ENCODE data around the gene CCSER1.

Gene CCSER1

DNA sequence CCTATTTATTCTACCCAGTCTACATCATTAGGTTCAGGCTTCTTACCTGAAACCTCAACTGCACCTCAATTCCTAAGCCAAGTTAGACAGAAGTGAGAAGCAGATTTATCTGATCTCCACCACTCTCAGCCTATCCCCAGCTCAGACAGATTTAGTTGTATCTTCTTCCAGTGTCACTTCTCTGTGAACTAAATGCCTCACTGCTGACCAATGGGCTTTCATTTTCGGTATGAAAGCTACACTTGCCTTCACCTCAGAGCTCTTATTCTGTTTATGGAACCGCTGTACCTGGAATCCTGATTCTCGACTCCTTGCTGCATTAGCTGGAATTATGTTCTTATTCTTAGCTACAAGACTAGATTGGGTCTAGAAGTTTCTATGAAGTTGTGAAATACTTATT lies 833.2 kb downstream of the CCSER1 start:
- H3K27ac ChIP-seq (ENCODE audit: low read length) = no peak overlapping the region
- H3K9me3 ChIP-seq (ENCODE audit: control insufficient read depth in 1 of 2, low read length in 2 of 2) = no peaks in the 10 kb centered on the region
- no peaks in the 10 kb centered on the region for H3K36me3 ChIP-seq (ENCODE audit: control insufficient read depth in 1 of 2, insufficient read depth in 2 of 2, low read length in 2 of 2)
- peaks cover 0 to 4% of the 10 kb centered on the region in 2 donors for H3K4me1 ChIP-seq (ENCODE audit: control insufficient read depth in 1 of 2, insufficient read depth in 2 of 2, low read length in 2 of 2)
- H3K27me3 ChIP-seq (ENCODE audit: low read depth, low read length) = no peaks in the 10 kb centered on the region
- no peak overlapping the region for H3K4me3 ChIP-seq (ENCODE audit: low read depth in 1 of 2, low read length in 2 of 2)

DNA sequence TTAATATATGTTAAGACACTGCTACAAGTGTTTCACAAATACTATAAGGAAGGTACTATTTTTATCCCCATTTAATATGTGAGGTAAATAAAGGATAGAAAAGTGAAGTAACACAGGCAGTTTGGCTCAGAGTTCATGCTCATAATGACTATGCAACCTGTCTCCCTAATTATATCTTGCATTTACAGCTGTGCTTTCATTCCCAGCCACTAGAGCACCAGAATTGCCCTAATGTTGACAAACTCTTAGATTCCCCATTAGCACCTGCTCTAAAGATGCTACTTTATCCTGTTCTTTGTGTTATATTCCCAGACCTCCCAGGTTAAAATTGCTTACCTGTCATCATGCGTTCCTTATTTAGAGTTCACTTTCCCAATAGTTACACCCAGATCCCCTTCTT lies 833.6 kb downstream of the CCSER1 start:
- Histone ChIP-seq H3K4me3 (ENCODE audit: low read depth in 1 of 2, low read length in 2 of 2) (no peak overlapping the region), H3K27ac (ENCODE audit: low read length) (no peak overlapping the region), H3K36me3 (ENCODE audit: control insufficient read depth in 1 of 2, insufficient read depth in 2 of 2, low read length in 2 of 2) (no peaks in the 10 kb centered on the region), H3K9me3 (ENCODE audit: control insufficient read depth in 1 of 2, low read length in 2 of 2) (no peaks in the 10 kb centered on the region), H3K27me3 (ENCODE audit: low read depth, low read length) (no peaks in the 10 kb centered on the region), H3K4me1 (ENCODE audit: control insufficient read depth in 1 of 2, insufficient read depth in 2 of 2, low read length in 2 of 2) (peaks cover 0 to 4% of the 10 kb centered on the region in 2 donors)

DNA sequence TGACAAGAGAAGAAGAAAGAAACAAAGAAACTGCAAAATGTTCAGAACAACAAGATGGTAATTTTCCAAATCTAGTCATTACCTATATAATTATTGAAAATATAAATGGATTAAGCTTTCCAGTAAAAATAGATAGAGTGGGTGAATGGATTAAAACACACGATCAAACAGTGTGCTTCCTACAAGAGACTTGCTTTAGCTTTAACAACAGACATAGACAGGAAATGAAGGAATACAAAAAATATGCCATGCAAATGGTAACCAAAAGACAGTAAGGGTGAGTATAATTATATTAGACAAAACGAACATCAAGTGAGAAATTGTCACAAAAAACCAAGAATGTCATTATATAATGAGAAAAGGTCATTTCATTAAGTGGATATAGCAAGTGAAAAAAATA lies 842.8 kb downstream of the CCSER1 start:
- Histone ChIP-seq H3K4me1 (ENCODE audit: control insufficient read depth in 1 of 2, insufficient read depth in 2 of 2, low read length in 2 of 2) (no peaks in the 10 kb centered on the region), H3K4me3 (ENCODE audit: low read depth in 1 of 2, low read length in 2 of 2) (no peak overlapping the region), H3K36me3 (ENCODE audit: control insufficient read depth in 1 of 2, insufficient read depth in 2 of 2, low read length in 2 of 2) (no peaks in the 10 kb centered on the region), H3K27me3 (ENCODE audit: low read depth, low read length) (no peaks in the 10 kb centered on the region), H3K9me3 (ENCODE audit: control insufficient read depth in 1 of 2, low read length in 2 of 2) (no peaks in the 10 kb centered on the region), H3K27ac (ENCODE audit: low read length) (no peak overlapping the region)

DNA sequence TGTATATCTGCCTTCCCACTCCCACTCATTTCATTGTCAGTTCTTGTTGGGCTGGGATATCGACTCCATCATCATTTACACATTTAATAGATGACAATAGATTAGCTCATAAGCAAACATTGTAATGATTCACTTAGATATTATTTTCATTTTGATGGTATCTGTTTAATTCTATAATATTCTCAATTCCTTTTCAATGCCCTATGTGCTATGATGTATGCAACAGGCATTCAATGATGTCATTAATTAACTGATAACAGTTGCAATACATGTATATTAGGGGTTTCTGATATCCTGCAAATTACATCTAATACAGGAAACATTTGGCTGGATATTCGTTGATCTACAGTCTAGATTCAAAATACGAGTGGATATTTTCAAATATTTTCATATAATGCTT lies 850.5 kb downstream of the CCSER1 start:
- Histone ChIP-seq H3K4me3 (ENCODE audit: low read depth in 1 of 2, low read length in 2 of 2) (no peak overlapping the region), H3K27ac (ENCODE audit: low read length) (no peak overlapping the region), H3K27me3 (ENCODE audit: low read depth, low read length) (no peaks in the 10 kb centered on the region), H3K9me3 (ENCODE audit: control insufficient read depth in 1 of 2, low read length in 2 of 2) (no peaks in the 10 kb centered on the region), H3K4me1 (ENCODE audit: control insufficient read depth in 1 of 2, insufficient read depth in 2 of 2, low read length in 2 of 2) (no peaks in the 10 kb centered on the region), H3K36me3 (ENCODE audit: control insufficient read depth in 1 of 2, insufficient read depth in 2 of 2, low read length in 2 of 2) (no peaks in the 10 kb centered on the region)

DNA sequence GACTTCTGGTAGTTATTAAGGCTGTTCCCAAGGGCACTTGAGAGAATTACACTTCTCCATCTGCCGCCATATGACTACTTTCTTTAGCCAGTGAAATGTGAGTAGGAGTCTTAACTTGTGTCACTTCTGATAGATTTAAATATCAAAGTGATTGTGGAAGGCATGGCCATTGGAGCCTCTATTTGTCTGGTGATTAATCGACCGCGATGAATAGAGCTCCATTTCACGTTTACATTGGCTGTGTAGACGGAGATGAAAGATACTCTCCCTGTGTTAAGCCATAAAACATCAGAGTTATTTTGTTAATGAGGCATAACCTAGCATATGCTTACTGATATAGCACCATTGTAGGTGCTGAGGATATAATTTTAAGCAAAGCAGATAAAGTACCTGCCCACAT lies 852.4 kb downstream of the CCSER1 start:
- Histone ChIP-seq H3K27me3 (ENCODE audit: low read depth, low read length) (no peaks in the 10 kb centered on the region), H3K36me3 (ENCODE audit: control insufficient read depth in 1 of 2, insufficient read depth in 2 of 2, low read length in 2 of 2) (no peaks in the 10 kb centered on the region), H3K4me1 (ENCODE audit: control insufficient read depth in 1 of 2, insufficient read depth in 2 of 2, low read length in 2 of 2) (peaks cover 0 to 3% of the 10 kb centered on the region in 2 donors), H3K27ac (ENCODE audit: low read length) (no peak overlapping the region), H3K9me3 (ENCODE audit: control insufficient read depth in 1 of 2, low read length in 2 of 2) (no peaks in the 10 kb centered on the region), H3K4me3 (ENCODE audit: low read depth in 1 of 2, low read length in 2 of 2) (no peak overlapping the region)

DNA sequence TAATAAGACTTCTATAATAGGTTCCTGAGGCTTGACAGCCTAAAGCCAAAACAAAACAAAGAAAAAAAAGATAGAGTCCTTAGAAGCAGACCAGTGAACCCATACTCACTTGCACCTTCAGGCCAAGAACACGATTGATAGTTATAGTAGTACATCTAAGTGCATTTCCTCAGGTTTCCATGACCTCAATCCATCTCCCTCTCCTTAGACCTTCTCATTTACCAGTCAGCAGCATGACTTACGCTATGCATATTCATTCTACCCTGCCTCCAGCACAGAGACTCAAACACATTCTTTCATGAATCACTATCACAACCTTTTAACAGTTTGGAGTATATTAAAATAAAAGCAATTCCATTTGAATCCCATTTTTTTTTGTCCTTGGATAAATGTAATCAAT lies 855.6 kb downstream of the CCSER1 start:
- Histone ChIP-seq H3K9me3 (ENCODE audit: control insufficient read depth in 1 of 2, low read length in 2 of 2) (no peaks in the 10 kb centered on the region), H3K36me3 (ENCODE audit: control insufficient read depth in 1 of 2, insufficient read depth in 2 of 2, low read length in 2 of 2) (no peaks in the 10 kb centered on the region), H3K4me3 (ENCODE audit: low read depth in 1 of 2, low read length in 2 of 2) (no peak overlapping the region), H3K4me1 (ENCODE audit: control insufficient read depth in 1 of 2, insufficient read depth in 2 of 2, low read length in 2 of 2) (peaks cover 0 to 3% of the 10 kb centered on the region in 2 donors), H3K27me3 (ENCODE audit: low read depth, low read length) (no peaks in the 10 kb centered on the region), H3K27ac (ENCODE audit: low read length) (no peak overlapping the region)

DNA sequence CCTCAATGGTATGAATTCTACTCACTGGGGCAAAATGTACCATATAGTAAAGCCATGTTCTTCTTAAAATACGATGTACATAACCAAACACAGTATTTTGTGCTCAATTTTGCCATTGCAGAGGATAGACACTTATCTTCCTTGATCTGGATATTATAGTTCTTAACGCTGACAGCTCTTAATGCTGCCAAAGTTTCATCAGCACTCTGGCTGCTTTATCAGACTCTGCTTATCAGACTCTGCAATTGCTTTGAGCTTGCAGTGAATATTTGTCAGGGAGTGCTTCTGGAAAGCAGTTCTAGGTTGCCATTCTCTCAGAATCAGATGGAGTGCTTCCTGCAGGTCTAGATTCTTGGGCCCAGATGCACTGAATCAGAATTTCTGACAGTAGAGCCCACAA lies 863.1 kb downstream of the CCSER1 start:
- H3K4me3 ChIP-seq (ENCODE audit: low read depth in 1 of 2, low read length in 2 of 2) = no peak overlapping the region

DNA sequence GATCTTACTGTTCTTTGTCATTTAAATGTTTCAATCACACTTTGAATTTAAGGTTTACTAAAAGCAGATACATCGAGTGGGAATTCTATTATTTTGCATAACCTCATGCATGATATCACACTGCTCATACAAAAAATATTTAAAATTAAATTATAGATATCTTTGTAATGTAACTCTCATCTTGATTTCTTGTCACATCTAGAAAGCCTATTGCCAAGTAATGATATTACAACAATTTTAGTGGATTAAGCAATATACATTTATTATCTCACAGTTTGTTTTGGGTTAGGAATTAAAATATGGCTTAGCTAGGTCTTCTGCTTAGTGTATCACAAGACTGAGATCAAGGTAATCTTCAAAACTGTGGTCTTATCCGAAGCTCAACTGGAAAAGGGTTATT lies 865.0 kb downstream of the CCSER1 start:
- Histone ChIP-seq H3K36me3 (ENCODE audit: control insufficient read depth in 1 of 2, insufficient read depth in 2 of 2, low read length in 2 of 2) (no peaks in the 10 kb centered on the region), H3K4me3 (ENCODE audit: low read depth in 1 of 2, low read length in 2 of 2) (no peak overlapping the region), H3K27me3 (ENCODE audit: low read depth, low read length) (no peaks in the 10 kb centered on the region), H3K4me1 (ENCODE audit: control insufficient read depth in 1 of 2, insufficient read depth in 2 of 2, low read length in 2 of 2) (peaks cover 0 to 9% of the 10 kb centered on the region in 2 donors), H3K27ac (ENCODE audit: low read length) (no peak overlapping the region), H3K9me3 (ENCODE audit: control insufficient read depth in 1 of 2, low read length in 2 of 2) (no peaks in the 10 kb centered on the region)

More for the DNA sequence above, 863.1 kb downstream of the CCSER1 start:
- H3K4me1 ChIP-seq (ENCODE audit: control insufficient read depth in 1 of 2, insufficient read depth in 2 of 2, low read length in 2 of 2) = peaks cover 0 to 9% of the 10 kb centered on the region in 2 donors
- H3K27me3 ChIP-seq (ENCODE audit: low read depth, low read length) = no peaks in the 10 kb centered on the region
- H3K27ac ChIP-seq (ENCODE audit: low read length) = no peak overlapping the region
- H3K36me3 ChIP-seq (ENCODE audit: control insufficient read depth in 1 of 2, insufficient read depth in 2 of 2, low read length in 2 of 2) = no peaks in the 10 kb centered on the region
- no peaks in the 10 kb centered on the region for H3K9me3 ChIP-seq (ENCODE audit: control insufficient read depth in 1 of 2, low read length in 2 of 2)

DNA sequence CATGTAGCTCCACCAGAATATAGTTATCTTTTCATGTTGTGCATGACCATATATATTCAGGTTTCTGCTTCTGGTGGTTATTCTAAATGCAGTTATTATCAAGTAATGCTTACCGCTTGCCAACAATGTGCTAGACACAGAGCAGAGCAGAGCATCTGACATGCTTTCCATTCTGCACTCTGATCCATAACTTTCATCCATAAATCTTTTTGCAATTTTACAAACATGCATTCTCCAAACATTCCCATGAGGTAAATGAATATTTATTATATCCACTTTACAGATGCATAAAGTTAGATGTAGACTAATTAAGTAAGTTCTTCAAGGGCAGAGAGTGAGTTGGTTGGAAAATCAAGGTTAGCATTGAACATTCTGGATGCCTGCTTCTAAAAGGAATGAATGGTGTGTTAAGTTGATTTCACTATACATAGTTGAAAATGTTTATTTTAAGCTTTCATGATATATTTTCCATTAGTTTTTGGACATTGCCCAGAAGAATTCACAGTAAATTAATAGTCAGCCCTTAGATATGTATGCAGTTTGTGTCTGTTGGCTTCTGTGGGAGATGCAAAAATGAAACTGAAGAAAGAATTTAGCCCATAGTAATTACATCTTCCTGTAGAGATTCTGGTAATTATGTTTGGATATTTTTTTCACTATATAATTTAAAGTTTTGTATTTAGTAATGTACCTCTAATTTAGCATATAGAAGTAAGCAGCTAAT lies 867.8 kb downstream of the CCSER1 start:
- Histone ChIP-seq H3K36me3 (ENCODE audit: control insufficient read depth in 1 of 2, insufficient read depth in 2 of 2, low read length in 2 of 2) (no peaks in the 10 kb centered on the region), H3K27ac (ENCODE audit: low read length) (no peak overlapping the region), H3K27me3 (ENCODE audit: low read depth, low read length) (no peaks in the 10 kb centered on the region), H3K4me1 (ENCODE audit: control insufficient read depth in 1 of 2, insufficient read depth in 2 of 2, low read length in 2 of 2) (peaks cover 0 to 9% of the 10 kb centered on the region in 2 donors), H3K4me3 (ENCODE audit: low read depth in 1 of 2, low read length in 2 of 2) (no peak overlapping the region), H3K9me3 (ENCODE audit: control insufficient read depth in 1 of 2, low read length in 2 of 2) (no peaks in the 10 kb centered on the region)

DNA sequence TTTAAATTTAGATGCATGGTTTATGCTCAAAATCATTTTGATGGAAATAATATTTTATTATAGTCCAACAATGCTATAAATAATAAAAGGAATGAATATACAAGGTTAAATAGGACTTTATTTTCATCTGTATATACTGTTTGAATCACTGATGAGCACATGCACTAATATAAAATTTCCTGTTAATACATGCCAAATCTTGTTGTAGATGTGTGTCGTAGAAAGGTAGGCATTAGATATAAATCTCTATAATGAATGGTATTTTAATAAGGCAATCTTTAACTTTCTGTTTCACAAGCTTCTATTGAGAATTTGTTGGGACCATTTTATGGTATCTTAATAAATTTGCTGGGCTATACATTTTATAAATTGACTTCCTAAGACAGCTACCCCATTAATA lies 868.8 kb downstream of the CCSER1 start:
- no peak overlapping the region for H3K27ac ChIP-seq (ENCODE audit: low read length)
- H3K4me3 ChIP-seq (ENCODE audit: low read depth in 1 of 2, low read length in 2 of 2) = no peak overlapping the region
- no peaks in the 10 kb centered on the region for H3K9me3 ChIP-seq (ENCODE audit: control insufficient read depth in 1 of 2, low read length in 2 of 2)
- no peaks in the 10 kb centered on the region for H3K27me3 ChIP-seq (ENCODE audit: low read depth, low read length)
- peaks cover 0 to 9% of the 10 kb centered on the region in 2 donors for H3K4me1 ChIP-seq (ENCODE audit: control insufficient read depth in 1 of 2, insufficient read depth in 2 of 2, low read length in 2 of 2)
- no peaks in the 10 kb centered on the region for H3K36me3 ChIP-seq (ENCODE audit: control insufficient read depth in 1 of 2, insufficient read depth in 2 of 2, low read length in 2 of 2)

DNA sequence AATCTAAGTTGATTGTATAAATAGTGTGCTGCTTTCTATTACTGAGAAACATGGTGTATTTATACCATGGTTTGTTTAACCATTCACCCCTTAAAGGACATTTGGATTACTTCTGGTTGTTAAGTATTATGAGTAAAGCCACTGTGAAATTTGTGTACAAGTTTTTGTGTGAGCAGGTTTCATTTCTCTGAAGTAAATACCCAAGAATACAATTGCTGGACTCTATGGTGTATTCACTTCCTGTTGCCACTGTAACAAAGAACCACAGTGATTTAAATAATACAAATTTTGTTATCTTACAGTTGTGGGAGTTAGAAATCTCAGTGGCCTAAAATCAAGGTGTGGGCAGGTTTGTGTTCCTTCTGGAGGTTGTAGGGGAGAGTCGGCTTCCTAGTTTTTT lies 869.6 kb downstream of the CCSER1 start:
- H3K36me3 ChIP-seq (ENCODE audit: control insufficient read depth in 1 of 2, insufficient read depth in 2 of 2, low read length in 2 of 2) = no peaks in the 10 kb centered on the region
- H3K4me1 ChIP-seq (ENCODE audit: control insufficient read depth in 1 of 2, insufficient read depth in 2 of 2, low read length in 2 of 2) = peaks cover 0 to 9% of the 10 kb centered on the region in 2 donors
- no peaks in the 10 kb centered on the region for H3K9me3 ChIP-seq (ENCODE audit: control insufficient read depth in 1 of 2, low read length in 2 of 2)
- H3K27me3 ChIP-seq (ENCODE audit: low read depth, low read length) = no peaks in the 10 kb centered on the region
- no peak overlapping the region for H3K4me3 ChIP-seq (ENCODE audit: low read depth in 1 of 2, low read length in 2 of 2)
- H3K27ac ChIP-seq (ENCODE audit: low read length) = no peak overlapping the region

DNA sequence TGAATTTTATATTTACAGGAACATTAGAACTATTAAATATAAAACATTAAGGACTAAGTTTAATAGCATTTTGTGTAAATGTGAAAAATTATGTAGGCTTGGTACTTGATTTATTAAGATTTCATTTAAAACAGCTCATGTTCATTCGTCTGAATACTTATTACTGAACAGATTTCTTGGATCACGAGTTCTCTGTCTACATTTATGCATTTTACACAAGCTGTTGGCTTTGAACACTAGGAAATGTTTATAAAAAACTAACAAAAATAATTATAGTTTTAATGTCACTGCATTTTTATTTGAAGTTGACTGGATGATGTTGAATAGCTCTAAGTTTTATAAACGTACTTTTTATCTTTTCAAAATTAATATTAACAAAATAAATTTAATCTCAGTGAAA lies 888.7 kb downstream of the CCSER1 start:
- Histone ChIP-seq H3K9me3 (ENCODE audit: control insufficient read depth in 1 of 2, low read length in 2 of 2) (no peaks in the 10 kb centered on the region), H3K36me3 (ENCODE audit: control insufficient read depth in 1 of 2, insufficient read depth in 2 of 2, low read length in 2 of 2) (no peaks in the 10 kb centered on the region), H3K27me3 (ENCODE audit: low read depth, low read length) (no peaks in the 10 kb centered on the region), H3K27ac (ENCODE audit: low read length) (no peak overlapping the region), H3K4me1 (ENCODE audit: control insufficient read depth in 1 of 2, insufficient read depth in 2 of 2, low read length in 2 of 2) (no peaks in the 10 kb centered on the region), H3K4me3 (ENCODE audit: low read depth in 1 of 2, low read length in 2 of 2) (no peak overlapping the region)
